ENCODE data around the gene IL17REL.

- no peak for TF ChIP-seq POLR2AphosphoS5 (IDR thresholded peaks at IDR 0.05; ENCODE audit: borderline replicate concordance, low read depth, low read length)
- no peak for TF ChIP-seq EZH2 (IDR thresholded peaks at IDR 0.05)
- TF ChIP-seq FOXP2 (optimal IDR thresholded peaks at IDR 0.05; ENCODE audit: control extremely low read depth, extremely low read length, insufficient read depth), result no peak
These were observed 41.3 kb upstream of the IL17REL start for GRCh38 chr22:50053861-50054260.
